ENCODE measurements around the gene ING5. TPM values are rescaled to one million over a fixed set of nuclear protein-coding genes. Genes with fewer than 3 reads are reported as not detected.

The ING5 gene
- total RNA-seq, 1 experiment from 2014 or later: 45.9 TPM

GRCh38 chr2:241653210-241653750 lies 48.6 kb upstream of the ING5 start:
- TF ChIP-seq CEBPB (IDR thresholded peaks at IDR 0.05; ENCODE audit: low read depth): no peak
- TF ChIP-seq ZNF274 (IDR thresholded peaks at IDR 0.05; ENCODE audit: low read depth, low read length): no peak
- no peak for TF ChIP-seq FOSL1 (IDR thresholded peaks at IDR 0.05; ENCODE audit: low read depth)
- Histone ChIP-seq H3K9me3 (ENCODE audit: control insufficient read depth in 1 of 2, insufficient read depth in 1 of 2, low read depth in 1 of 2, low read length in 2 of 2) (no peaks in the 10 kb centered on the region), H3K27me3 (ENCODE audit: insufficient read depth, low read length) (no peaks in the 10 kb centered on the region), H3K36me3 (ENCODE audit: control insufficient read depth in 1 of 2, insufficient read depth in 2 of 2, low read length in 2 of 2) (peaks cover 19 to 21% of the 10 kb centered on the region in 2 experiments; a peak in 3 of 4 replicates), H2AFZ (ENCODE audit: low read depth, low read length, poor library complexity, severe bottlenecking) (no peak overlapping the region), H3K4me2 (ENCODE audit: low read length) (no peak overlapping the region), H3K27ac (ENCODE audit: low read depth, low read length) (no peak overlapping the region), H4K20me1 (ENCODE audit: insufficient read depth) (no peaks in the 10 kb centered on the region; the same call in 1 of the 2 replicates), H3K4me1 (ENCODE audit: control insufficient read depth in 1 of 2, insufficient read depth in 2 of 2, low read length in 2 of 2) (no peaks in the 10 kb centered on the region), H3K79me2 (ENCODE audit: insufficient read depth, low read length) (peaks cover 46% of the 10 kb centered on the region), H3K4me3 (replicated peaks in 1 of 2; ENCODE audit: low read depth in 1 of 2, low read length in 2 of 2) (no peak overlapping the region), H3K9ac (ENCODE audit: low read length) (no peak overlapping the region), H3K9me2 (ENCODE audit: insufficient read depth) (no peaks in the 10 kb centered on the region)
- ChIA-PET POLR2A (no interaction called here), CTCF (no interaction called here), RAD21 (ENCODE audit: low non-redundant PET in 1 of 2, low total read pairs in 2 of 2, uncharacterized antibody in 2 of 2, unreplicated experiment in 2 of 2) (no interaction called here)
- intact Hi-C loops (cut with micrococcal nuclease): no loop called here
- DNase-seq (ENCODE audit: low read depth, low spot score): no peak
- no peak for ATAC-seq
- BruUV-seq (replicated peaks): no TSS peak

GRCh38 chr2:241654551-241654950 lies 47.3 kb upstream of the ING5 start:
- CTCF ChIA-PET: no interaction called here
- peaks cover 21% of the 10 kb centered on the region in 2 experiments; a peak in 3 of 4 replicates for H3K36me3 ChIP-seq (ENCODE audit: control insufficient read depth in 1 of 2, insufficient read depth in 2 of 2, low read length in 2 of 2)
- H3K27ac ChIP-seq (ENCODE audit: low read depth, low read length): no peak overlapping the region
- RAD21 ChIA-PET (ENCODE audit: low non-redundant PET in 1 of 2, low total read pairs in 2 of 2, uncharacterized antibody in 2 of 2, unreplicated experiment in 2 of 2): no interaction called here
- BruUV-seq (replicated peaks): no TSS peak
- no peaks in the 10 kb centered on the region for H3K9me2 ChIP-seq (ENCODE audit: insufficient read depth)
- no peak overlapping the region for H2AFZ ChIP-seq (ENCODE audit: low read depth, low read length, poor library complexity, severe bottlenecking)
- H3K4me3 ChIP-seq (replicated peaks in 1 of 2; ENCODE audit: low read depth in 1 of 2, low read length in 2 of 2): no peak overlapping the region
- POLR2A ChIA-PET: no interaction called here
- no peak for ATAC-seq
- no peak overlapping the region for H3K9ac ChIP-seq (ENCODE audit: low read length)
- no peaks in the 10 kb centered on the region for H3K4me1 ChIP-seq (ENCODE audit: control insufficient read depth in 1 of 2, insufficient read depth in 2 of 2, low read length in 2 of 2)
- intact Hi-C loops (cut with micrococcal nuclease): no loop called here
- TF ChIP-seq SIN3A (IDR thresholded peaks at IDR 0.05; ENCODE audit: low read depth) (no peak), RAD21 (IDR thresholded peaks at IDR 0.05; ENCODE audit: low read depth) (no peak), TCF7L2 (IDR thresholded peaks at IDR 0.05; ENCODE audit: borderline replicate concordance, extremely low read depth, insufficient read depth, insufficient read length) (no peak), ZFX (IDR thresholded peaks at IDR 0.05) (no peak), FOSL1 (IDR thresholded peaks at IDR 0.05; ENCODE audit: low read depth) (no peak), EZH2phosphoT487 (IDR thresholded peaks at IDR 0.05; ENCODE audit: borderline replicate concordance) (no peak), ZNF274 (IDR thresholded peaks at IDR 0.05; ENCODE audit: low read depth, low read length) (no peak), CEBPB (IDR thresholded peaks at IDR 0.05; ENCODE audit: low read depth) (no peak), YY1 (IDR thresholded peaks at IDR 0.05; ENCODE audit: extremely low read depth, insufficient replicate concordance, low read depth, low read length) (no peak)
- H4K20me1 ChIP-seq (ENCODE audit: insufficient read depth): no peaks in the 10 kb centered on the region
- H3K4me2 ChIP-seq (ENCODE audit: low read length): no peak overlapping the region
- H3K79me2 ChIP-seq (ENCODE audit: insufficient read depth, low read length): peaks cover 34% of the 10 kb centered on the region
- no peaks in the 10 kb centered on the region for H3K9me3 ChIP-seq (ENCODE audit: control insufficient read depth in 1 of 2, insufficient read depth in 1 of 2, low read depth in 1 of 2, low read length in 2 of 2)
- no peak for DNase-seq (ENCODE audit: low read depth, low spot score)
- H3K27me3 ChIP-seq (ENCODE audit: insufficient read depth, low read length): no peaks in the 10 kb centered on the region
